Daoy (cell line): ENCODE measurements around the gene NLRC5. TPM values are rescaled to one million over a fixed set of nuclear protein-coding genes. Genes with fewer than 3 reads are reported as not detected.
A peak's percentile ranks its signal among the peaks of the same experiment; 100 is the strongest.
"Not testable (repeated sequence)": the region's sequence is repeated elsewhere in the genome, so short reads cannot be mapped to it uniquely, and the experiment has no call there.

Experiments used
- DNase-seq: peaks from one replicate; pipeline ENCODE4 v3.0.0-alpha.2; 2015; ENCODE audit warnings: low read depth
- total RNA-seq: library from RNA; depleted of rRNA; stranded (reverse); fragments of >200 nt; shearing (Covaris generic); gene quantifications from 2 replicates; pipeline ENCODE4 v1.2.3, GENCODE V29; 2014

NLRC5 gene
- total RNA-seq, 1 experiment from 2014 or later = 9.0 TPM

- no peak for DNase-seq
Measured at GRCh38 chr16:56998861-56999260, 9.5 kb downstream of the NLRC5 start.

GRCh38 chr16:56999409-57000270, 10.3 kb downstream of the NLRC5 start:
- DNase-seq = peak; percentile 21

DNA sequence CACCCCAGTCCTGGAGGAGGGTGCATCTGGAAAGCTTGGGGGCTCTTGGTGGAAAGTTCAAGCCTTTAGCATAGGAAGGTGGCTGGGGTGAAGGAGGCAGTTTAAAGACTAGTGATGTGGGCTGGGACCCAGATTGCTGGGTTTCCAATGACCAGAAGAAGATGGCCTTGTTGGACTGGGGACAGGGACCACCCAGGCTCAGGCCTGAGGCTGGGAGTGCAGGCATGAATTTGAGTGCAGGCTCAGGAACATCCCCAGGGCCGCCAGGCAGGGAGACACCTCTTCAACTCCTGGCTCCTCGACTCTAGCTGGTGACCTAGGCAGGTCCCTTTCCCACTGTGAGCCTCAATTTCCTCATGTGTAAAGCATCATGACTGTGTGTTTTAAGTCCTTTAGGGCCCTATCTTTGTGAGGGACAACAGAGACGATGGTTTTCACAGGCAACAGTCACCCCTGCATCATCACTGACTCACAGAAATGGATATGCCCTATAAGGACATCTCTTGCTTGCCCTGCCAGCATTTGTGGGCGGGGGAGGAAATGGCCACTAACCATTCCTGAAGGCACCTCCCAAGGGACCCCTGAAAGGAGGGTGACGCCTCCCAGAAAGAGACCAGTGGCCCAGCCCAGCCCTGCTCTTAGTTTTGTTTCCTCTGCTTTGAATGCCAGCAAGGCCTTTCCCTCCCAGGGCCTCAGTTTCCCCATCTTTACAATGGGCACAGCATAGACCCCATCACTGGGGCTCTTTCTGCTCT, 11.1 kb downstream of the NLRC5 start:
- peak; percentile 93 for DNase-seq

DNA sequence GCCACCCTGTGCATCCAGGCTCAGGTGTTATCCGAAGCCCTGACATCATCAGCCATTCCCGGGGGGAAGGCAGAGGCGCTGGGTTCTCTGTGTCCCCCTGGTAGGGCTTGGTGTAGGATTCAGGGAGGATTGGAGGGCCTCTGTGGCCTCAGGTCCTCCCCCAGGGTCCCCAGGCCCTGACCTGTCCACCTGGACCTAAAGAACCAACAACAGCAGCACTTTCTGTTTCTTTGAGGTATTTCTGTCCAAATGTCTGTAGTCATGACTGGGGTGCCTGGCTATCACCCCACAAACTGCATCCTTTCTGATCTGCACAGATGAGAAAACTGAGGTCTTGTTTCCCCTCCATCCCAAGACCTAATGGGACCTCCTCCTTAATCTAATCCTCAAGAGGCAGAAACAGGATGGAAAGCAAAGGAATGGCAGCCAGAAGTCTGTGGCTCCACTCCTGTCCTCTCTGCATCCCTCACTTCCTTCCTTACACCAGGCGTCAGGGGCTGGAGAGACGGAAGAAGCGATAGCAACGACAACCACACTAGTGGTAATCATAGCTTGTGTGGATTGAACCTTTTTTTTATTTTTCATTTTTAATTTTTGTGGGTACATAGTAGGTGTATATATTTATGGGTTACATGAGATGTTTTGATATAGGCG, 11.8 kb downstream of the NLRC5 start:
- no peak for DNase-seq

DNA sequence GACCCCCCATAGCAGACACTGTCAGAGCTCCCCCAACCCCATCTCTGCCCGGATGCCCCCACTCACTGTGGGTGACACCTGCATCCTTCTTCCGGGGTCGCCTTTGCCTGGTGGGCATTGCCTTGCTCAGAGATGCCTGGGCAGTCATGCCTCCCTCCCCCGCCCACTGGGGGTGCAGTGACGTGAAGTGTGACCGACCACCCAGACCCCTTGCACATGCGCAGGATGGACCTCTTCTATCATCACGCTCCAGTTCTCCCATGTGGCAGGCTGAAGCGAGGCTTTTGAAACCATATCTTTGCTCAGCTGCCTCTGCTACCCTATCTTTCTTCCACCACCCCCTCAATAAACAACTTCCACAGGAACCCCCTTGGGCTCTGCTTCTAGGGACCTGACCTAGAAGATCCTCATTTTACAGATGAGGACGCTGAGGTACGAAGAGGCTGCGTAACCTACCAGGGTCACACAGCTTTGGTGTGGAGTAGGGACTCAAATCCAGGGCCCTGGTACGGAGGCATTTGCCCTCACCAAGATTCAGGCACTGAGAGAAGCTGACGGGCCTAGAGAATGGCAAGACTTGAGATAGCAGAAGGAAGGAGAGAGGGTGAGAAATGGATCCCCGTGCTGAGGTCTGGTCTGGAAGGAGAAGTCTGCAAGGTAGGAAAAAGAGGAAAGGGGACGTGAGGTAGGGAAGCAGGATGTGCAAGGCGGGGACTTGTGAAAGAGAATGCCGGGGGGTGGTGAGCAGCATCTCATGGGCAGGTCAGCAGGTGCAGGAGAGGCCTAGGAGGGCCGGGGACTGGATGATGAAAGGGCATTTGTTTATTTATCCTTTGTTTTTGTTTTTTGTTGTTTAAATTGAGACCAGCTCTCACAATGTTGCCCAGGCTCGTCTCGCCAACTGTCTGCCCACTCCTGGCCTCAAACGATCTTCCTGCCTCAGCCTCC, 14.4 kb downstream of the NLRC5 start:
- DNase-seq = no peak

DNA sequence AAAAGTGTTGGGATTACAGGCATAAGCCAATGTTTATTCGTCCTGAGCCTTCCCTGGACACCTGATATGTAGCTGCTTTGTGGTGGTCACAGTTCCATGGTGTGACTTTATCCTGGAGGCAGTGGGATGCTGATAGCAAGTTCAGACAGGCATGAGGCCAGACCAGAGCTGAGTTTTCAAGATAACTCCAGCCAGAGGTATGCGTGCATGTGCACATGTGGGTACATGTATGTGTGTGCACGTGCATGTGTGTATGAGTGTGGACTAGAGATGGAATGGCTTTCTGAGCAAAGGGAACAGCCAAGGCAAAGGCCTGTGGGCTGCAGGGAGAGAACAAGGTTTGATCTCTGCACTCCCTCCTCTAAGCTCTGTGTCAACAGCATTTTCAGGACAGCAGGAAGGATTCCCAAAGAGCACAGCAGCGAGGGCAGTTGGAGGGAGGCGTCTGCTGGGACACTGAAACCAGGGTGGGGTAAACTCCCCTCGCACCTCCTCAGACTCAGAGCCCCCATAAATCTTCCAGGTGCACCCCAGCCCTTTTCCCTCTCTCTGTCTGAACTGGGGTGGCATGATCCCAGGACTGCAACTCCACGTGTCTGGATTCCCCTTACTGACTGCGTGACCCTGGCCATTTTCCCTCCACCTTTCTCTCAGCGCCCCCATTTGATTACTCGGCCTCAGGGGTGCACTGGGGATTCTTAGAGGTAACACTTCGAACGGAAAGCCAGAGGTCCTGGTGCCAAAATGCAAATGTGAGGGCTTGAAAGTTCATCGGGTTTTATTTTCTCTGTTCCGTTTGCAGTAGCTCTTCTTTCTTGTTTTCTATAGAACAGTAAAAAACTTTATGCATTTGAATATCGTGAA, 15.3 kb downstream of the NLRC5 start:
- no peak for DNase-seq

DNA sequence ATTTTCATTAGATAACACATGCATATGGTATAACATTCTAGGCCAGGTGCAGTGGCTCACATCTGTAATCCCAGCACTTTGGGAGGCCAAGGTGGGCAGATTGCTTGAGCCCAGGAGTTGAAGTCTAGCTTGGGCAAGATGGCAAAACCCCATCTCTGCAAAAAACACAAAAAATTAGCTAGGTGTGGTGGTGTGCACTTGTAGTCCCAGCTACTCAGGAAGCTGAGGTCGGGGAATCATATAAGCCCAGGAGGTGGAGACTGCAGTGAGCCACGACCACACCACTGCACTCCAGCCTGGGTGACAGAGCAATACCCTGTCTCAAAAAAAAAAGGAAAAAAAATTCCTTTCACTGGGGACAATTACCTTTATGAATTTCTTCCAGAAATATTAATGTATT, 16.2 kb downstream of the NLRC5 start:
- DNase-seq = not testable (repeated sequence)

- no peak for DNase-seq
Measured at GRCh38 chr16:57007050-57007449, 17.7 kb downstream of the NLRC5 start.

- DNase-seq = no peak
Measured at GRCh38 chr16:57007530-57007929, 18.2 kb downstream of the NLRC5 start.

DNA sequence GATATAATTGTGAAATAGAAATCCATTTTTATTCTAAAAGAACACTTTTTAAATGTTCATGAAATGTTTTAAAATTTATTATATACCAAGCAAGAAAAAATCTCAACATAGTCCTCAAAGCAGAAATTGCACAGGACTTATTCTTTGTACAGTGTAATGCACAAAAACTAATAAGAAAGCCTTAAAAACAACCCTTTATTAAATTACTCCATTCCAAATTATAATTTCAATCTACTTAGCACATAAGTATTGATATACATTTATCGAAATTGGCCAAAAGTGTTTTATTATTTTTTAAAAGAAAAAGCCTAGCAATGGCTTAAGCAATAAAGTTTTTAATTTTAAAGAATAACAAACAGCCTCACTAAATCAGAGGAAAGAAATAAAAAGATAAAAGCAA, 19.1 kb downstream of the NLRC5 start:
- no peak for DNase-seq

GRCh38 chr16:57009643-57010170, 20.4 kb downstream of the NLRC5 start:
- DNase-seq = no peak

GRCh38 chr16:57012353-57012752, 23.0 kb downstream of the NLRC5 start:
- no peak for DNase-seq

GRCh38 chr16:57013229-57013628, 23.9 kb downstream of the NLRC5 start:
- peak; percentile 17 for DNase-seq

DNA sequence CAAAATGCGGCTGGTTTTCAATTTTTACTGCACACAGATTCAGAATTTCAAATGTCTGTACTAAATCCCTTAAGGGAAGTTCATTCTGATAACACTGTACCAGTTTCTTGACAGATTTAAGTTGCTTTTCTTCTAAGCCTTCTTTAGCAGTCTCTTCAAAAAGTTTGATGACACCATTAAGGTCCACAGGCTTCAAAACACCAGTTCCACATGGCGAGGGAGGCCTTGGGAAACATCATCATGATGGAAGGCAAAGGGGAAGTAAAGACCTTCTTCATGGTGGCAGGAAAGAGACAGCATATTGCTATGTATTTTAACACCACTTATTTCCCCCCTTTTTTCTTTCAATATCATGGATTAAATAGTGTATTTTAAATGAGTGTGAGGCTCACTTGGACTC, 24.5 kb downstream of the NLRC5 start:
- no peak for DNase-seq

GRCh38 chr16:57016301-57016700, 26.9 kb downstream of the NLRC5 start:
- DNase-seq = no peak

DNA sequence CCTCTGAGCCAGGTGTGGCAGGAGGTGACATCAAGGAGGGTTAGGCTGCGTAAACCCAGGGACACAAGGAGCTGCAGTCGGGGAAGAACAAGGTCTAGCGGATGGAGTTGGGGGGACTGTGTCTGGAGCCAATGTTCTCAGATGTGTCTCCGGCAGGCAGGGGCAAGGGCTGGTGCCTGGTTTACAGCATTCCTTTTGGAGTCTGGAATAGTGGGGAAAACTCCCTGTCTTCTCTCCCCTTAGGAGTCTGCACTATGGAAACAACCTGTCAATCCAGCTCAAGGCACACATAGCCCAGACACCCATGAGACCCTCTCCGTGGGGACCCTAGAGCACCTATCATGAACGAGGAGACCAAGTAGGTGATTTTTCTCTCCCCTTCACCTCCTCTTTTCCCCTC, 27.5 kb downstream of the NLRC5 start:
- DNase-seq = no peak

- DNase-seq = peak; percentile 27
Measured at GRCh38 chr16:57017251-57017650, 27.9 kb downstream of the NLRC5 start.

DNA sequence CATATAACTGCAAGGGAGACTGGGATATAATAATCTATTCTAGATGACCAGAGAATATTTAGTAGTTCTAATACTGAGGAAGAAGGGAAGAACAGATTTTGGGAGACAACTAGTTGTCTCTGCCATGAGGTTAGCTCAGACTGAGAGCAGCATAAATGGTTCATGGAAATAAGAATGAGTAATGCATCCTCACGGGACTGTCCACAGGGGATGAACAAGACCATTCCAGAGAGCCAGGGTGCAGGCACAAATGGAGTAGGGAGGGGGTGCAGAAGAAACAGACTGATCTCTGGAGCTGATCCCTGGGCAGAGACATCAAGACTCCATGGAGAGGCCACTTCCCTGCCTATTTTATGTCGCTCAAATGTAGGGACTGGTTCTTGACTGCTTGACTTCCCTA, 30.4 kb downstream of the NLRC5 start:
- DNase-seq = no peak

GRCh38 chr16:57020651-57021050, 31.3 kb downstream of the NLRC5 start:
- no peak for DNase-seq

DNA sequence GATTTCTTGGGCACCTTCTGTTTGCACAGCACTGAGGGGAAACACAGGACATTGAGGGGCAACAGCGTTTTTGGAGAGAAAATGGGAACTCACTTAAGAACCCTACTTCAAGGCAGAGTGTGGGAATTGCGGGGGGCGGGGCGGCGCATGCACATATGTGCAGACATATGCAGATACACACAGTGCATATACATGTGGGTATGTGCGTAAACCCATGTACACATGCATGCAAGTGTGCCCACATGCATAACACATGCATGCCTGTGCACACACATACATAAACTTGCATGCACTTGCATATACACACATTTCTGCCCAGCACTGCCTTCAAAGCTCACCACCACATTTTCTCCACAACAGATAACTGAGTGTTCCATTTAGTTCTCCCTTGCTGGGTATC, 32.4 kb downstream of the NLRC5 start:
- DNase-seq = no peak
